ENCODE measurements around the gene EFNA1. TPM values are rescaled to one million over a fixed set of nuclear protein-coding genes. Genes with fewer than 3 reads are reported as not detected.
"Not testable (repeated sequence)": the region's sequence is repeated elsewhere in the genome, so short reads cannot be mapped to it uniquely, and the experiment has no call there.

EFNA1 gene
- total and polyA plus RNA-seq, 11 donors, result 22.8 to 103 (median 37.2) TPM

DNA sequence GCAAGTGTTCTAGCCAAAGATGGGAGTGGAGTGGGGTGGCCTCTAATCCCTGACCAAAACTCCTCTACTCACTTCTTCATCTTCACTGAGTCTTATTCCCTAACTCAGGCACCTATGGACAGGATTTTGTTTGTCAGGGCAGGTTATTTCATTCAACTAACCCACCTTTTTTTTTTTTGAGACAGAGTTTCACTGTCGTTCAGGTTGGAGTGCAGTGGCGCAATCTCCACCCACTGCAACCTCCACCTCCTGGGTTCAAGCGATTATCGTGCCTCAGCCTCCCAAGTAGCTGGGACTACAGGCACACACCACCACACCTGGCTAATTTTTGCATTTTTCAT is 40.4 kb downstream of the EFNA1 start:
- DNase-seq, H3K27me3 ChIP-seq, H3K9me3 ChIP-seq, ATAC-seq: not testable (repeated sequence)
- Histone ChIP-seq H3K36me3 (peaks cover 0 to 31% (median 24%) of the 10 kb centered on the region in 9 donors), H3K4me1 (peaks cover 0 to 40% (median 34%) of the 10 kb centered on the region in 12 donors), H3K27ac (peak overlapping the region in 3 of 12 donors; percentile 67 to 79 (median 77)), H3K4me3 (peak overlapping the region in 1 of 12 donors; percentile 28)
- 43 to 56% (median 47%) methylated on average over 4 of the region's 4 CpGs for WGBS, 4 donors
- TF ChIP-seq CTCF (IDR thresholded peaks at IDR 0.05), result peak in 1 of 12 donors; percentile 8
- intact Hi-C loops (cut with DNase I), result loop anchor here in 6 of 10 donors (1.0 to 5.0 kb wide), 3 partner anchors 41 to 77 kb away; partner anchors contain the start of gene EFNA1 (in 3 of the 6)

- TF ChIP-seq CTCF (IDR thresholded peaks at IDR 0.05) (no peak), POLR2A (IDR thresholded peaks at IDR 0.05) (no peak)
- Histone ChIP-seq H3K9me3 (peaks cover 0 to 9% (median 0%) of the 10 kb centered on the region in 12 donors), H3K36me3 (peaks cover 0 to 31% (median 24%) of the 10 kb centered on the region in 9 donors), H3K4me1 (peaks cover 0 to 44% (median 36%) of the 10 kb centered on the region in 12 donors), H3K27ac (no peak overlapping the region), H3K27me3 (peaks cover 0 to 8% (median 0%) of the 10 kb centered on the region in 9 donors), H3K4me3 (no peak overlapping the region)
- WGBS, 4 donors, result 75 to 85% (median 80%) methylated on average over 10 of the region's 10 CpGs
- ATAC-seq (no peak), DNase-seq (no peak)
- intact Hi-C loops (cut with DNase I), result loop anchor here in 6 of 10 donors (1.0 to 5.0 kb wide), 3 partner anchors 41 to 77 kb away; partner anchors contain the start of gene EFNA1 (in 3 of the 6)
These were observed 41.0 kb downstream of the EFNA1 start for GRCh38 chr1:155168456-155169210.

DNA sequence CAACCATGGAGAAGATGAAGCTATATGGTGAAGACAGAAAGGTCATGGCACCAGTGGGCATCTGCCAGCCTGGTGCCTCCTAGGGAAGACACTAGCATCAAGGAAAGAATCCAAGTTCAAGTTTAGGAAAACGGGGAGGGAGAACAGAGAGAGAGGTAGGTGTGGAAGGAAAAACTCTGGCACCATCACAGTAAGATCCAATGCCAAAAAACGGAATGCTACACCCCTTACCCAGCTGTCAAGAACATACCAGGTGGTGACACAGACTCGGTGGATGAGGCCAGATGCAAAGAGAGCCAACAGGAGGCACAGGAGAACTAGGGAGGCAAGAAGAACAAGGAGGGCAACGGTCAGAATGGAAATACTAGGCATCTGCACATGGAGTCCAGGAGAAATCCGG is 41.9 kb downstream of the EFNA1 start:
- no peak overlapping the region for H3K27ac ChIP-seq
- intact Hi-C loops (cut with DNase I), result loop anchor here in 4 of 10 donors (1.0 to 5.0 kb wide), 3 partner anchors 42 to 78 kb away; partner anchors contain the start of gene EFNA1 (in 3 of the 4)
- WGBS, 4 donors, result 75 to 84% (median 78%) methylated on average over 5 of the region's 5 CpGs
- ATAC-seq (no peak), DNase-seq (no peak)
- no peak overlapping the region for H3K4me3 ChIP-seq
- H3K4me1 ChIP-seq, result peaks cover 0 to 53% (median 42%) of the 10 kb centered on the region in 12 donors
- no peak for TF ChIP-seq CTCF (IDR thresholded peaks at IDR 0.05)
- H3K9me3 ChIP-seq, result peaks cover 0 to 6% (median 0%) of the 10 kb centered on the region in 12 donors
- peaks cover 0 to 31% (median 24%) of the 10 kb centered on the region in 9 donors for H3K36me3 ChIP-seq
- H3K27me3 ChIP-seq, result peaks cover 2 to 13% (median 7%) of the 10 kb centered on the region in 9 donors

DNA sequence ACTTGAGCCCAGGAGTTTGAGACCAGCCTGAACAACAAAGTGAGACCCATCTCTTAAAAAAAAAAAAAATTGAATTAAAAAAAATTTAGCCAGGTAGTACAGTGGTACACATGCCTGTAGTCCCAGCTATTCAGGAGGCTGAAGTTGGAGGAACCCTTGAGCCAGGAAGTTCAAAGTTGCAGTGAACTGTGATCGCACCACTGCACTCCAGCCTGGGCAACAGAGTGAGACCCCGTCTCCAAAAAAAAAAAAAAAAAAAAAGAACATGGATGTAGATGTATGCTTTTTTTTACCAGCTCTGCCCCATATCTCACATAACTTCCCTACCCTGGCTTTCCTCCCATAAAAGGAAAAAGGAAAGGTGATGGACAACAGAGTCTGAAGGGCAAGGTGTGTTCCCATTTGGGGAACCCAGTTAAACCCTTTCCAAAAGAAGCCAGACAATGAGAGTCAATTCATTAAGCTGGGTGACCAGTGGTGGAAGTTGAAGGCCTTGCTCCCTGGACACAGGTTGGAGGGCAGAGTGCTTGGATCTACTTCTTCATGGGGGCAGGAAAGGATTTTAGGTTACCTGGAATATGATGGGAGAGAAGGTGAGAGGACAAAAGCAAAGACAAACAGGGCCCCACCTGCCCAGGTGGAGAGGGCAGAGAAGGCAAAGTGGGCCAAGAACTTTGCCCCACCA is 42.6 kb downstream of the EFNA1 start:
- H3K4me1 ChIP-seq, result peaks cover 0 to 58% (median 43%) of the 10 kb centered on the region in 12 donors
- H3K36me3 ChIP-seq, result peaks cover 0 to 31% (median 24%) of the 10 kb centered on the region in 9 donors
- intact Hi-C loops (cut with DNase I), result loop anchor here in 3 of 10 donors (5.0 to 10.0 kb wide), 3 partner anchors 33 to 425 kb away; partner anchors contain the start of gene SLC50A1 (in 1 of the 3)
- no peak for ATAC-seq
- H3K9me3 ChIP-seq, result no peaks in the 10 kb centered on the region
- H3K27ac ChIP-seq, result no peak overlapping the region
- DNase-seq, result no peak
- WGBS, 4 donors, result 77 to 96% (median 95%) methylated on average over 2 of the region's 2 CpGs
- H3K27me3 ChIP-seq, result peaks cover 2 to 20% (median 11%) of the 10 kb centered on the region in 9 donors
- no peak for TF ChIP-seq POLR2A (IDR thresholded peaks at IDR 0.05)
- no peak for TF ChIP-seq CTCF (IDR thresholded peaks at IDR 0.05)
- no peak overlapping the region for H3K4me3 ChIP-seq

Measured in heart left ventricle (tissue), 16 donors.